ENCODE results near the gene EPB41L3.
"Not testable (repeated sequence)": the region's sequence is repeated elsewhere in the genome, so short reads cannot be mapped to it uniquely, and the experiment has no call there.

The EPB41L3 gene

GRCh38 chr18:5530629-5531178 lies 13.1 kb downstream of the EPB41L3 start:
- DNase-seq = no peak

GRCh38 chr18:5529471-5529870 lies 14.3 kb downstream of the EPB41L3 start:
- DNase-seq = no peak

- DNase-seq = no peak
Observed at GRCh38 chr18:5527603-5528002, 16.2 kb downstream of the EPB41L3 start.

- no peak for DNase-seq
Observed at GRCh38 chr18:5524660-5525059, 19.1 kb downstream of the EPB41L3 start.

- no peak for DNase-seq
Observed at GRCh38 chr18:5521000-5521399, 22.8 kb downstream of the EPB41L3 start.

GRCh38 chr18:5520464-5520863 lies 23.3 kb downstream of the EPB41L3 start:
- no peak for DNase-seq

- no peak for DNase-seq
Observed at GRCh38 chr18:5519448-5520298, 24.1 kb downstream of the EPB41L3 start.

- no peak for DNase-seq
Observed at GRCh38 chr18:5518899-5519371, 24.9 kb downstream of the EPB41L3 start.

GRCh38 chr18:5518179-5518770 lies 25.5 kb downstream of the EPB41L3 start:
- DNase-seq = no peak

- DNase-seq = no peak
Observed at GRCh38 chr18:5516841-5517240, 27.0 kb downstream of the EPB41L3 start.

GRCh38 chr18:5515011-5515784 lies 28.6 kb downstream of the EPB41L3 start:
- no peak for DNase-seq

GRCh38 chr18:5513947-5514346 lies 29.9 kb downstream of the EPB41L3 start:
- no peak for DNase-seq

- DNase-seq = no peak
Observed at GRCh38 chr18:5512176-5512575, 31.6 kb downstream of the EPB41L3 start.

GRCh38 chr18:5511541-5511940 lies 32.3 kb downstream of the EPB41L3 start:
- DNase-seq = not testable (repeated sequence)

GRCh38 chr18:5510135-5510846 lies 33.5 kb downstream of the EPB41L3 start:
- DNase-seq = no peak

- DNase-seq = no peak
Observed at GRCh38 chr18:5508821-5509220, 35.0 kb downstream of the EPB41L3 start.

- DNase-seq = no peak
Observed at GRCh38 chr18:5507756-5508155, 36.0 kb downstream of the EPB41L3 start.

GRCh38 chr18:5506174-5506573 lies 37.6 kb downstream of the EPB41L3 start:
- no peak for DNase-seq

GRCh38 chr18:5503740-5504139 lies 40.1 kb downstream of the EPB41L3 start:
- DNase-seq = no peak

GRCh38 chr18:5500158-5500939 lies 43.4 kb downstream of the EPB41L3 start:
- no peak for DNase-seq

- DNase-seq = no peak
Observed at GRCh38 chr18:5498452-5498851, 45.3 kb downstream of the EPB41L3 start.

GRCh38 chr18:5496305-5496704 lies 47.5 kb downstream of the EPB41L3 start:
- no peak for DNase-seq
